C4-2B (cell line): ENCODE results near the gene PPA2.

ENCODE experiments used
- H3K27ac ChIP-seq: fragments of 450-650 bp; 2 replicates; pipeline ENCODE4 v1.5.1; 2017
- ZFX ChIP-seq: fragments of 450-650 bp; IDR thresholded peaks from 2 replicates; pipeline ENCODE4 v1.6.1; 2017
- TF ChIP-seq, protein P1 (sequence below): fragments of 450-650 bp; conservative IDR thresholded peaks from 2 replicates; pipeline ENCODE4 v1.5.1; 2017; ENCODE audit warnings: mild to moderate bottlenecking

PPA2 gene

DNA sequence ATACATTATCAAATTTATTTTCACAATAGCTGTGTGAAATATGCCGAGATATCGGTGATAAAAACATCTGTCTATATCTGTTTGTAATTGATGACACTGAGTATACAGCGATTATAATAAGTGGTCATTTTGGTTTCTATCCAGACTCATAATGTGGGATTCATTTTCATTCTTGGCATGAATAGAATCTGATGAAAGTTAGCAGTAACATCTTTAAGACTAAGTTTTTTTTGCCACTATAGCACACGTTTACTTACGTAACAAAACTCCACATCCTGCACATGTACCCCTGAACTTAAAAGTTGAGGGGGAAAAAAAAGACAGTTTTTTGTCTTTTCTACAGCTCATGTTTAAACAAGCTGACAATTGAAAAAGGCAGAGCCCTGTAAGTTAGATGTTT lies 86.4 kb downstream of the PPA2 start:
- no peak overlapping the region for H3K27ac ChIP-seq
- TF ChIP-seq ZFX = no peak
- TF ChIP-seq, protein P1, sequence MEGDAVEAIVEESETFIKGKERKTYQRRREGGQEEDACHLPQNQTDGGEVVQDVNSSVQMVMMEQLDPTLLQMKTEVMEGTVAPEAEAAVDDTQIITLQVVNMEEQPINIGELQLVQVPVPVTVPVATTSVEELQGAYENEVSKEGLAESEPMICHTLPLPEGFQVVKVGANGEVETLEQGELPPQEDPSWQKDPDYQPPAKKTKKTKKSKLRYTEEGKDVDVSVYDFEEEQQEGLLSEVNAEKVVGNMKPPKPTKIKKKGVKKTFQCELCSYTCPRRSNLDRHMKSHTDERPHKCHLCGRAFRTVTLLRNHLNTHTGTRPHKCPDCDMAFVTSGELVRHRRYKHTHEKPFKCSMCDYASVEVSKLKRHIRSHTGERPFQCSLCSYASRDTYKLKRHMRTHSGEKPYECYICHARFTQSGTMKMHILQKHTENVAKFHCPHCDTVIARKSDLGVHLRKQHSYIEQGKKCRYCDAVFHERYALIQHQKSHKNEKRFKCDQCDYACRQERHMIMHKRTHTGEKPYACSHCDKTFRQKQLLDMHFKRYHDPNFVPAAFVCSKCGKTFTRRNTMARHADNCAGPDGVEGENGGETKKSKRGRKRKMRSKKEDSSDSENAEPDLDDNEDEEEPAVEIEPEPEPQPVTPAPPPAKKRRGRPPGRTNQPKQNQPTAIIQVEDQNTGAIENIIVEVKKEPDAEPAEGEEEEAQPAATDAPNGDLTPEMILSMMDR = no peak

DNA sequence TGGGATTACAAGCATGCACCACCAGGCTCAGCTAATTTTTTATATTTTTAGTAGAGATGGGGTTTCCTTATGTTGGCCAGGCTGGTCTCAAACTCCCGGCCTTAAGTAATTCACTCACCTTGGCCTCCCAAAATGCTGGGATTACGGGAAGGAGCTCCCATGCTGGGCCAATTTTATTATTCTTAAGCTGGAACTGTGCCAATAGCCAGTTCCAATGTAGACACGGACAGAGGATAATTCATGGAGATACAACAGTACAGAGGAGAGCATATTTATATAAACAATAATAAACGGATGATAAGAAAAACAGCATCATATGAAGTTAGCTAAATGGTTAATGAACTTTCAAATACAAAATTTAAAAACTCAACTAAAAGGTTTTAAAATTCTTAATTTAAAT lies 87.8 kb downstream of the PPA2 start:
- no peak overlapping the region for H3K27ac ChIP-seq
- TF ChIP-seq, protein P1 = no peak
- TF ChIP-seq ZFX = no peak

DNA sequence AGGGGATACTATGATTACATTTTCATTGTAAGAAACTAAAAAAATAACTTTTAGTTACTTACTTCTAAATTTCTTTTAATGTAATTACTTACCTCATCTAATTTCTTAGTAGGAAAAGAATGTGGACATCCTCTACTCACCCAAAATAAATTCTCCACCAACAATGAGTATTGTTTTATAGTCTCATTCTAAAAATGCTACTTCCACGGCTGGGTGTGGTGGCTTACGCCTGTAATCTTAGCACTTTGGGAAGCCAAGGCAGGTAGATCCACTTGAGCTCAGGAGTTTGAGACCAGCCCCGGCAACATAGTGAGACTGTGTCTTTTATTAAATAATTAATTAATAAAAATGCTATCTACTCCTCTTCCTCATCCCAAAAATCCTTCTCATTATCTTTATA lies 99.8 kb downstream of the PPA2 start:
- H3K27ac ChIP-seq = no peak overlapping the region
- TF ChIP-seq, protein P1 = no peak
- no peak for TF ChIP-seq ZFX

DNA sequence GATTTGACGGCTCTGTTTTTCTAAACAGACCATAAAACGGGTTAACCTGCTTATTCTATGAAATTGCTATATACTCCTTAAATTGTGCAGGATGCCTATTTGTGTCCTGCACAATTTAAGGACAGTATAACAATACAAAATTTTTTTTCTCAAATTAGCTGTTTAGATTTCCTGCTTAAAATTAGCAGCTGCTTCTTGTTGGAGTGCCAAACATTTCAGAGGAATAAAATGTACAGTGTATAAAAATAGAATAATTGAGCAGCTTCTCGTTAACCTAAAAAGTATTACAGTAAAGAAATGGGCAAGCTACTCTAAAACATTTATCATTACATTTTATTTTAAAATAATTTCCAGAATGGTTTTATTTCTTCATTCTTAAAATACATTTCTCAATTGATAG lies 100.5 kb downstream of the PPA2 start:
- TF ChIP-seq ZFX = no peak
- TF ChIP-seq, protein P1 = no peak
- no peak overlapping the region for H3K27ac ChIP-seq

DNA sequence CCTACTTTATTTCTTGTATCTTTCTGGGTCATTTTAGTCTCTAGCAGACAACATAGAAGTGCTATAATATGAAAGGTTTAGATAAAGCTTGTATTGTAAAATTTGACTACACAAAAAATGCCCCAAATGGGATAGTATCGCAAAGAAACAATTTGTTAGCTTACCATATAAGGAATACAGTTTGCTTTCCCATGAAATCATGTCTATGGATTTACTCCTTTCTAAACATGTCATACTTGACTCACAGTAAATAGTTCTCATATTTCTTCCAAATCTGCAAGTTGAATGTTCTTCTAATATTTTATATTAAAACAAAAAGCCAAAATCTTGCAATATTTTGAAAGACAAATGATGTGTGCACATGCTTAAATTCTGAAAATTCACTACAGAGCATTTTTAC lies 103.9 kb downstream of the PPA2 start:
- no peak overlapping the region for H3K27ac ChIP-seq
- TF ChIP-seq, protein P1 = no peak

DNA sequence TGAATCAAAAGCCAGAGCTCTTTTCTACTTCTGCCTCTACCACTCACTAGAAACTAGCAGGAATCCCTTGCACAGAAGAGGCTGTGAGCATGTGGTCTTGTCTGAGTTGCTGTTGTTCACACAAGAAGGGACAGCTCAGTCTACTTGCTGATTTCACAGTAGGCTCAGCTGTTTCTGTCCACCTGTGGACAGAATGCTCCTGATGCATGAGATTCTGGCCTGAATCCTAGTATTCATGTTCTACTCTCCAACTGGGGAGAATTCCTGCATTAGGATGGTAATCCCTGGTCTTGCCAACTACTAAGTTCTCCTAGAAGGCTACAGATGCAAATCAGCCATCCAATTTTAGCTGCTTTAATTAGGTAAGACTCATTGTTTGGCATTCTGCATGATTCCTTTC lies 112.8 kb downstream of the PPA2 start:
- TF ChIP-seq, protein P1 = no peak
- no peak for TF ChIP-seq ZFX
- no peak overlapping the region for H3K27ac ChIP-seq

DNA sequence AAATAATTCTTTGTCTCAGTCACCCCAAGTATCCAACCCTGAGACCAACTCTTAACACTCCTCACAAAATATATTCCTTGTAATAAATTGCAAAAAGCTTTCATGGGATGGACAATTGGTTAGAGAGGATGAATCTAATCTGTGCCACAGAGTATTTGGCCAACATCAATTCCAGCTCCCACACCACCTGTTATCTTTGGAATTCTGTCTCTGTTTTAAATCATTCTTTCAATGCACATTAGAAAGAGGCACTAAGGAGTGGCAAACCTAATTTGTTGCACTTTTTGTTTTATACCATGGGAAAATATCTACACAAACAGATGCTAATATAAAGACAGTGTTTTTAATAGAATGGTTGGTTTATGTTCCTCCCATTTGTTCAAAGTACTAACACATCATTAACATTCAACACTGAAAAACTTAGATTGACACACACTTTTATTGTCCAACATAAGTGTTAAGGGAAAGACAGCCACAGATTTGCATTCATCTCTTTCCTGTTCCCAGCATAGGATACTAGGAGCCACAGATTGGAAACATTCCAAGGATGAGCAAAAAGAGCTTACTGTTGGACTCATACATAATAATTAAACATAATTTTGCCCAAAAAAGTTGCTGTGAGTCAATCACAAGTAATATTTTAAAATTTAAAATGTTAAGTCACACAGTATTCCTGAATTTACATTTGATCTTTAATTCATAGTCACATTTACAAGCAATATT lies 116.4 kb downstream of the PPA2 start:
- H3K27ac ChIP-seq = no peak overlapping the region
- TF ChIP-seq, protein P1 = no peak
- TF ChIP-seq ZFX = no peak
